ENCODE results near the gene DYRK2. TPM values are rescaled to one million over a fixed set of nuclear protein-coding genes. Genes with fewer than 3 reads are reported as not detected.

DYRK2 gene
- total RNA-seq, 2 donors from 2014 or later: 61.7 to 67.4 TPM

DNA sequence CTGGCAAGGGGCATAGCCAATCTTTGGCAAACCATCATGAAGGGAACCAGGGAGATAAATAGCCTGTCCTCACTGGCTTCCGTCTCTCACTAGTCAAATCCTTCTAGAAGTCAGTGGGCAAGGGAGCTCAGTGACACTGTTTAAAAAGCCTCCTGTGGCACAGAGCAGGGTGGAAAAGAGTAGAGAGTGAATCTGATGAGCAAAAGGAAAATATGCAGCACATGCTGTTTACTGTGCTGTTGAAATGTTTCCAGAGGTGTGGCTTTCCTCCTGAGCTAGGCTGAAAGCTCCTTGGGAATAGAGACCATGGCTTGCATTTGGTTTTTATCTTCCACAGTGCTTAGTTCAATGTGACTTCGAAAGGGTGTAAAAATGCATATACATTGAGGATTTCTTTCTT is 7.7 kb upstream of the DYRK2 start:
- DNase-seq: no peak
- intact Hi-C loops (cut with DNase I): loop anchor here in 1 of 2 donors (5.0 kb wide), 1 partner anchor 194 kb away; no protein-coding TSS in a partner anchor
- ATAC-seq: no peak

DNA sequence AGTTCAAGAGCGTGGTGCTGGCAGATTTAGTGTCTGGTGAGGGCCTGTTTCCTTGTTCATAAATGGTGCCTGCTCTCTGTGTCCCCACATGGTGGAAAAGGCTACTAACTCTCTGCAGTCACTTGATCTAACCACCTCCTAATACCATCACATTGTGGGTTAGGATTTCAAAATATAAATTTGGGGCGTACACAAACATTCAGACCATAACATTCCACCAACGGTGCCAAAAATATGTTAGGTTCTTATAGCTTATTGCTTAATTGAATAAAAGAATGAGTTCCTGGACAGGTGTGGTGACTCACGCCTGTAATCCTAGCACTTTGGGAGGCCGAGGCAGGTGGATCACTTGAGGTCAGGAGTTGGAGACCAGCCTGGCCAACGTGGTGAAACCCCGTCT is 3.4 kb upstream of the DYRK2 start:
- intact Hi-C loops (cut with DNase I): loop anchor here in 1 of 2 donors (5.0 kb wide), 1 partner anchor 297 kb away; no protein-coding TSS in a partner anchor
- DNase-seq (no peak), ATAC-seq (no peak)

DNA sequence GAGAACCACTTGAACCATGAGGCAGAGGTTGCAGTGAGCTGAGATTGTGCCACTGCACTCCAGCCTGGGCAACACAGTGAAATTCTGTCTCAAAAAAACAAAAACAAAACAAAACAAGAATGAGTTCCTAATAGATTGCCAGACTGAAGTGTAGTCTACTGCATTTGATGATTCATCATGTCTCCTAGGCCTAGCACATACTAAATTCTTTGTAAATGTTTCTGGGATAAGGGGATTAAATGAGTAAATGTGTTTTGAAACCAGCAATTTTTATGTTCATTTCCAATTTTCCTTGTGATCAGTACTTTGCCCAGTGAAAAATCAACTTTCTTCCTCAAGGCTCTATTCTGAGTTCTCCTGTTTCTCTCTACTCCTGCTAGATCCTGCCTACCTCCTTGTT is 2.9 kb upstream of the DYRK2 start:
- intact Hi-C loops (cut with DNase I): loop anchor here in 1 of 2 donors (5.0 kb wide), 1 partner anchor 297 kb away; no protein-coding TSS in a partner anchor
- no peak for ATAC-seq
- no peak for DNase-seq

DNA sequence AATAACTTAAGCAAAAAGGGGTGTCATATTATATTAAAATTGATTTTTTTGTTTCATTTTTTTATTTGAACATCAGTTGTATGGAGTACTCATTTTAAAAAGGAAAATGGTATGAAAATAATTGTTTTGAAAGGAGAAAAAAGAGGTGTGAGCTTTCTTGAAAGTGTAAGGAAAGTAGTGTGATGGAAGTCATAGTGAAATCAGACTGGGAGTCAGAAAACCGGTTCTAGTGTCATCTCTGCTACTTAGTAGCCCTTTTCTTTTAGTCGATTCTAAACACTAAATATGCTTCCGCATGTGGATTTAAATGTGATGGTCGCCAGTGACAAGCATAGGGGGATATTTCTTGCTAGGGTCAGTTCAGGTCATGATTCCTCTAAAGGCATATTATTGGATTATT is 1.8 kb upstream of the DYRK2 start:
- DNase-seq (no peak), ATAC-seq (no peak)
- intact Hi-C loops (cut with DNase I): loop anchor here in 1 of 2 donors (5.0 kb wide), 1 partner anchor 296 kb away; no protein-coding TSS in a partner anchor

DNA sequence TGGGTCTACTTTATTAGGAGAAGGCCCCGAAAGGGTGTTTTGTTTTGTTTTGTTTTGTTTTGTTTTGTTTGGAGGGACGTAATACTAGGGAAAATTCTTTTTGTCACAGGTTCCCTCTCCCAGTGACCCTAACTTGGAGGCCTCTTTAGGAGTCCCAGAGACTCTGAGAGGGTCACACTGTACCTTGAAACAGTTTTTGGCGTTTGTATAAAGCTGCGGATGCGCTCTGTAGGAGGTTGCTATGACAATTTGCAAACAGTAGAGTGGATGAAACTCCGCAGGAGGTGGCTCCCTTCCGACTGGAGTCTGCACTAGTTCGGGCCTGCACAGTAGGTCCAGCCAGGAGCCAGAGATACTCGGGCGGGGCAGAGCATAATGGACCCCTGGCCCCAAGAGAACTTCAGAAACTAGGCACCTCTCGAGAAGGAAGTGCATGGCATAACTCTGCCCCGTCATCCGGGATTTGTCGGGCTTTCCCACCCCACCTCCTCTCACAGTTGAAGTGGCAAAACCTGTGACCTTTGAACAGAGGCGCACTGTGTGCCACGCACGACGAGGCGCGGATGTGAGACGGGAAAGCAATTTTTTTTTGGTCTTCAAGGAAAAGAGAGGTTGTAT is 1.3 kb upstream of the DYRK2 start:
- peak in 1 of 2 donors; percentile 0 for ATAC-seq
- intact Hi-C loops (cut with DNase I): loop anchor here in 1 of 2 donors (5.0 kb wide), 1 partner anchor 295 kb away; no protein-coding TSS in a partner anchor
- DNase-seq: no peak

DNA sequence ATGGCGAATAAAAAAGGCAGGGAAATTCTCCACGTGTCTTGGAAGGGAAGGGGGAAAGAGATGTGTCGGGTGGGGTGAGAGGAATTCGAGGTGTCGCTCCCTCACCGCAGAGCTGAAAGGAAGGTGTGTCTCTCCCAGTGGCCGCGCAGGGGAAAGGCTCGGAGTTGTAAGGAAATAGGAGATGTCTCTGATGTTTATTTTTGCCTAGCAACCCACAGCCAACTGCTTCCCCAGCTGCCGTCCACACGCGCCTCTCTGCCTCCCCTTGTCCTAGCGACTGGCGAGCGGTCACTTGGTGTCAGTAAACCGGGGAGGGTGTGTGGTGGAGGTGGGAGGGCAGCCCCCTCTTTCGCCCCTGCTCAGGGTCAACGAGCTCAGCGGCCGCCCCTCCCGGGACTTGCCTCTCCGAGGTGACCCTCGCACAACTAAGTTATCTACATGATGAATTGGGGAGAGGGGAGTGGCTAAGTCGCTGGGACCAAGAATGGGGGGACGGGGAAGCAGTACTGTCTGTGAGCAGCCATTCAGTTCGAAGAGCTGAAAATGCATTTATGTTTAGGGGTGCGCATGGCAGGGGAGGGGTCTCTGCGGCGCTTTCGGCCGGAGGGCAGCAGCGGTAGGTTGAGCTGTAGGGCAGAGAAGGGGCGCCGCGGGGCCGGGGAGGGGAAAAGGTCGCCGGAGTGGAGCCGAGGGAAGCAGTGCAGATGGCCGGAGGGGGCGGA is 585 bp upstream of the DYRK2 start:
- ATAC-seq (peak; percentile 62 to 79), DNase-seq (peak; percentile 81)
- intact Hi-C loops (cut with DNase I): loop anchor here in 1 of 2 donors (5.0 kb wide), 1 partner anchor 294 kb away; no protein-coding TSS in a partner anchor

DNA sequence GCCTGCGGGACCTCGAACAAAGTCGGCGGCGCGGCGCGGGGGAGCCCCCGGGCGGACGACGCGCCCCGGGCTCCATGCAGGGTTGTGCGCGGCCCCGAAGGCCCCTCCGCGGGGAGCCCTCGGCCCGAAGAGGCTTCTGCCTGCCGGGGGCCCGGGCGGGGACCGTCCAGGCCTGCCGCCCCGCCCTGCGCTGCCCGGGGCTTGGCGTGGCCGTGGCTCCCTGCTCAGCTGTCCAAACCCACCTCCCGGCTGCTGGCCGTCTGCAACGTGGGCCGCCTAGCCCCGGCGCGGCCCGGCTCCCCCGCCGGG is 670 bp downstream of the DYRK2 start:
- ATAC-seq (peak; percentile 33 to 36), DNase-seq (peak; percentile 40)
- intact Hi-C loops (cut with DNase I): loop anchor here in 1 of 2 donors (5.0 kb wide), 1 partner anchor 293 kb away; no protein-coding TSS in a partner anchor

DNA sequence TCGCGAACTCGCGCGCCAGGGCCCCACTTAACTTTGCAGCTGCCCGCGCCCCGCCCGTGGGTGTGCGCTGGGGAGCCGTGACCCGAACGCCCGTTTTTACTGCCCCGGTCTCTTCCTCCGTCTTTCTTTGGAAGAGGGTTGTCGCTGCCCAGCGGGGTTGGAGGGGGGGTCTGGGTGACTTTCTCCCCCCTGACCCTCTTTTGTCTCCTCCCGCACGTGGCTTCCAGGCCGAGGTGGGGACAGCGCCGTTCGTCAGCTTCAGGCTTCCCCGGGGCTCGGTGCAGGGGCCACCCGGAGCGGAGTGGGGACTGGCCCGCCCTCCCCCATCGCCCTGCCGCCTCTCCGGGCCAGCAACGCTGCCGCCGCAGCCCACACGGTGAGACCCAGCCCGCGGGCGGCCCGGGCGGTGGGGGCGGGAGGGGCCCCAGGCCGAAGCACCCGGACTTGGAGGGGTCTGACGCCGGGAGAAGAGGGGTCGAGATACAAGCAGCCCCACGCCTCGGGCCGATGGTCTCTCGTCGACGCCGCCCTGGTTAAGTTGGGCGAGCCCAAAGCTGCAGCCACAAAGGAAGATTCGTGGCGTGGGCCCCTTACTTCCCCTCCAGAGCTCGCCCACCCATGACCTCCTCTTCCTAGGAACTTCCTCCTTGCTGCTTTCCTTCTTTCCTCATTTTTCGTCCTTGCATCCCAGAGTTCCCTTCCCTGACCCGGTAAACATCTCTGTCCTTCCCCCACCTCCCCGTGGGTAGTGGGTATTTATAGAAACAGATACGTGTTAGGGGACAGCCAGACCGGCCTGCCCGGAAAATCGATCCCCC is 1.2 kb downstream of the DYRK2 start:
- intact Hi-C loops (cut with DNase I): loop anchor here in 1 of 2 donors (5.0 to 10.0 kb wide), 4 partner anchors 63 to 293 kb away; no protein-coding TSS in a partner anchor
- DNase-seq: peak; percentile 52
- peak; percentile 27 to 38 for ATAC-seq

DNA sequence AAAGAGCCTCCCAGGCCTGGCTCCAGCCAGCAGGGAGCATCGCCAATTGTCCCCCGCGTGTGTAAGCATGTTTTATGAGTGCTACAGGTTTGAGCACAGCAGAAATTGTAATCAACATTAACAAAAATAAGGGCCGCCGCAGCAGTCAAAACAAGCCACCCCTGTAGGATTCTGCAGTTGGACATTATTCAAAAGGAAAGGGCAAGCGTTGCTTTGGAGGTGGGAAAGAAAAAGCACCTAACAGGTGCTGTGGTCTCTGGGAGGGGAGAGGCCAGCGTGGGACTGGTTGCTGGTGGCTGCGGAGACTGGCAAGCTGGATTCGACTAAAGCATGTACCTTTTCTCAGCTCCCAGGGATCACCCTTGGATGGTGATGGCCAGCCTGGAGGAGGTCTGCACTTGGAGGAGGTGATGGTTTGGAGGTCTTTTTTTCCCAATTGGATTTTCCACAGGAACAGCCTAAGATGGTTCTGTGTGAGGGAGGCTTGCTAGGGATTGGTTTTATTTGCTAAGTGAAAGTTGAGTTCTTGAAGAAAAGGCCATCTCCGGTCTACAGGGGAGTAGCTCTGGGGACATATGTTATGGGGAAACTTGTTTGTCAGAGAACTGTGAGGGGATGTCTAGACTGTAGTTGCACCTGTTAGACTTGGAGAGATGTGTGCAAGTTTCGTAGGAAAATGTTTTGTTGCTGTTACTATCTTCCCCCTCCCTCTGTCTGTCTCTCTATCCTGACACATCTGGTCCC is 2.0 kb downstream of the DYRK2 start:
- DNase-seq: no peak
- ATAC-seq: no peak
- intact Hi-C loops (cut with DNase I): loop anchor here in 1 of 2 donors (5.0 to 10.0 kb wide), 3 partner anchors 62 to 208 kb away; no protein-coding TSS in a partner anchor

DNA sequence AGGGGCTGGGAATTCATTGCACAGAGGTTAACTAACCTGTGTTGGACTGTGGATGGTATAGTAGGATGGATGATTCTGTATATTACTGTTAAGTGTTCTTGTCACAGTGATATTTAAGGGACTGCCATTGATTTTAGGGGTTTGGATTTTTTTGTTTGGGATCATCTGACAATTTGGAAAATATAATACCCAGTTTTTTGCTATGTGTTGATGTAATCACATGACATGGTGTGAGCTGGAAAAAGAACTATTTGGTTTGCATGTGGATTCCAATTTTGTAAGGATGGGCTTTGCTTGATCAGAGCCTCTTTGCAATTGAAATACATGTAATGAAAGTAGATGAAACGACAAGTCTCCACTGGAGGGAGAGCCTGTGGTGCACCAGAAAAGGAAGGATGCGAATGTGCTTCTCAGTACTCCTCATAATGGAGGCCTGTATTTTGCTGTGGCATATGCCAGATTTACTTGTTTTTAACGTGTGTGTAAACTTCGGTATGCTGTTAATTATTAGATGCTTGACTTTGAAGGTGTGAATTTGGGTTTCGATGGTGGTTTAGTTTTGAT is 2.7 kb downstream of the DYRK2 start:
- intact Hi-C loops (cut with DNase I): loop anchor here in 1 of 2 donors (5.0 to 10.0 kb wide), 3 partner anchors 61 to 209 kb away; no protein-coding TSS in a partner anchor
- DNase-seq: no peak
- ATAC-seq: no peak

DNA sequence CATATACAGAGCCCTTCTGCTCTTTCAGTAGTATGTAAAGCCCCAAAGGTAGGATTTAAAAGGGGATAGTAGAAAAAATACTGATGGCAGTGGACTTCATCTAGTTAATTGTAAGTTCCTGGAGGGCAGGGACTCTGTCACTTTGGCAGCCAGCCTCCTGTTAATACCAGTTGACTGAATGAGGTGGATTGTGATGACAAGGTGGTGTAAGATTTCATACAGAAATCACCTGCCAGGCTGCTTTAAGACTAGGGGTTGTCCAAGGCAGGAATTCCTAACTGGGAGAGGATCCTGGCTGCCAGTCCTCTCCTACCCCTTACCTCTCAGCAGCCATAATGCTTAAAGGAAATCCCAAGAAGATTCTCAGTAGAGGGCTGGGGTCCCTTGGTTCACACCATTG is 7.3 kb downstream of the DYRK2 start:
- no peak for DNase-seq
- intact Hi-C loops (cut with DNase I): loop anchor here in 1 of 2 donors (10.0 kb wide), 1 partner anchor 119 kb away; no protein-coding TSS in a partner anchor
- peak; percentile 20 to 35 for ATAC-seq

DNA sequence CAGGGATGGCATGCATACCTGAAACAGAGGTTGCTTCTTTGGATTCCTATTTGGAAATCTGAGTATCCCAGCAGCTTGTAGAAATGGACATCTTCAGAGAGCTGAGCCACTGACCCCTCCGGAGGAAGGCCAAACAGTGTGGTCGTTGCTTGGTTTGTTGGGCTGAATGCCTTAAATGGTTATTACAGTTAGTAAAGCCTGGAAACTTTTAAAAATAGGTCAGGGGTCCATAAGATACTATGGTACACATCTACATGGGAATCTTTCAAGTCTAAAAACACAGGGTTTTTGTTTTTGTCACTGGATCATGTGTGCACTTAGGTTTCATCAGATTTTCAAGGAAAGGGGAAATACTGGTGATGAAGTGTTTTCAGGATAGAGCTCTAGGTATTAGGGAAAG is 7.7 kb downstream of the DYRK2 start:
- DNase-seq (no peak), ATAC-seq (no peak)
- intact Hi-C loops (cut with DNase I): loop anchor here in 1 of 2 donors (10.0 kb wide), 1 partner anchor 119 kb away; no protein-coding TSS in a partner anchor

DNA sequence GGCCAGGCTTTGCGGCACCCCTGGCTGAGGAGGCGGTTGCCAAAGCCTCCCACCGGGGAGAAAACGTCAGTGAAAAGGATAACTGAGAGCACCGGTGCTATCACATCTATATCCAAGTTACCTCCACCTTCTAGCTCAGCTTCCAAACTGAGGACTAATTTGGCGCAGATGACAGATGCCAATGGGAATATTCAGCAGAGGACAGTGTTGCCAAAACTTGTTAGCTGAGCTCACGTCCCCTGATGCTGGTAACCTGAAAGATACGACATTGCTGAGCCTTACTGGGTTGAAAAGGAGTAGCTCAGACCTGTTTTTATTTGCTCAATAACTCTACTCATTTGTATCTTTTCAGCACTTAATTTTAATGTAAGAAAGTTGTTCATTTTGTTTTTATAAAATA is 9.9 kb downstream of the DYRK2 start:
- intact Hi-C loops (cut with DNase I): loop anchor here in 1 of 2 donors (10.0 kb wide), 1 partner anchor 116 kb away; no protein-coding TSS in a partner anchor
- peak; percentile 31 to 45 for ATAC-seq
- DNase-seq: no peak

DNA sequence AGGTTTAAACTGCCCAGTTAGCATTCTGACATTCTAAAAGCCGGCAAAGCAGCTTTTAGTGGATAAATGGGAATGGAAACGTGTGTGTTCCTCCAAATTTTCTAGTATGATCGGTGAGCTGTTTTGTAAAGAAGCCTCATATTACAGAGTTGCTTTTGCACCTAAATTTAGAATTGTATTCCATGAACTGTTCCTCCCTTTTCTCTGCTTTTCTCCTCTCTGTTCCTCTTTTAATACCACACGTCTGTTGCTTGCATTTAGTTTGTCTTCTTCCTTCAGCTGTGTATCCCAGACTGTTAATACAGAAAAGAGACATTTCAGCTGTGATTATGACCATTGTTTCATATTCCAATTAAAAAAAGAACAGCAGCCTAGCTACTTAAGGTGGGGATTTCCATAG is 10.7 kb downstream of the DYRK2 start:
- ATAC-seq (no peak), DNase-seq (no peak)
- intact Hi-C loops (cut with DNase I): loop anchor here in 1 of 2 donors (10.0 kb wide), 1 partner anchor 116 kb away; no protein-coding TSS in a partner anchor

DNA sequence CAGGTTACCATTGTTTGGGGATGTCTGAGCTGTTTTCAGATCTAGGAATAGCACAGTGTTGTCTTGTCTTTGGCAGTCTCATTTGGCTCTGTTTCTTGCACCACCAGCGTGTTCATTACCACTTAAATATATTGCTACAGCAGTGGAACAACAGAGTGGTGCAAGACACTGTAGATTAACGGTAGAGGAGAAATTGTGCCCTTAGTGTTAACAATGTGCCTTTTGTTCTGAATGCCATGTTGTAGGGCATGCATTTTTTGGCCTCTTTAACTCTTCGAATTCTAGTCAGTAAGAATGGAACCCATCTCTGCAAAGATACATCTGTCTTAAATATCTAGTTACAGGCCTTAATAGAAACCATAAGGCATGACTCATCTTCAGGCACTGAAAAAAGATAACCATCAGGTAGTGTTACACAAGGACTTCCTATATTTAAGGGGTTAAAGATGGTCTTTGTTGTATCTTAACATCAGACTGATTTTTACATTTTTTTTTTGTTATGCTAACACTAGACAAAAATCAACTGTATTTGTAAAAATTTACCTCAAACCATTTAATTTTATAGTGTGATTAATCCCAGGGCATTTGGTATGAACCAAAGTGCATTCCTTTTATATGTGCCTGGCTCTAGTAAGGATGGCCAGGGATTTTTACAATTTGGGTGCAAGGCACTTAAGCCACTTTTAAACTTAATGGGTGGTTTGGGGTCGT is 12.9 kb downstream of the DYRK2 start:
- intact Hi-C loops (cut with DNase I): no loop called here
- ATAC-seq (peak; percentile 32 to 48), DNase-seq (no peak)

DNA sequence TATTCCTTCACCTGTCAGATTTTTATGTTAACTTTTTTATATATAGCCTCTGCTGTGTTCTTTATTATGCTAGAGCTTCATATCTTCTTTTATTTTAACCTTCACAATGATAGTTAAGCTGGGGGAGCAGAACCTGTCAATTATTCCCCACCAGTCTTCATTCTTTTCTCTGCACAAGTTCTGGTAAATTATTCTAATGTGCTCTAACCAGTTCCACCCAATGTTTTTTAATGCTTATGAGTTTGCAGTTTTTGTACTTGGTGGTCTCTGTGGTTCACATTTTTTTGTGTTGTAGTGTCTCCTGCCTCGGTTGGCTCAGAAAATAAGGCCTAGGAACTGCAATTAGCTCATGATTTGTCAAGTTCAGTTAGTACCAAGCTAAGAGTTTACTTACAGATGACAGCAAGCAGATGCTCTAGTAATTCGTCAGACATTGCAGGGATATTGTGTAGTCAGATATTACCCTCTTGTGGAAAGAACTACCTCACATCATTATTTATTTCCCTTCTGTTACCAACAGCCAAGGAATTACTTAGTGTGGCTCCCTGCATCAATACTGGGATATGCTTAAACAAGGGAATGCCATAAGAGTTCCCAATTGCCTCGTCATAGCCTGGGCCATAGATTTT is 14.5 kb downstream of the DYRK2 start:
- intact Hi-C loops (cut with DNase I): no loop called here
- ATAC-seq (peak; percentile 8 to 13), DNase-seq (no peak)

DNA sequence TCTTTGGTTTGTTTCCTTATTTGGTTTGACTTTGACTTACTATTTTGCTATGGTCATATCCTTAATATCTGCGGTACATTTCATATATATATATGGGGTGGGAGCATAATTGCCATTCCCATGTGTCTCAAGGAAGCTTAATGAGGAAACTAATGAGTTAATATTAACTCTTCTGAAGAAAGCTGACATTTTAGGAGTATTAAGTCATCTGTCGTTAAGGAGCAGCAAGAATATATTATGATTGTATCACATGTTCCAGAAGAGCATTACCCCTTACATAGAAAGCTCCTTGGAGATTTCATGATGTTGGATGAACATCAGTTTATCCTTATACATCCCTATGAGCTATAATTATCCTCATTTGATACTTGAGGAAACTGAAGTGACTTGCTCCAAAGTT is 15.6 kb downstream of the DYRK2 start:
- intact Hi-C loops (cut with DNase I): no loop called here
- DNase-seq (no peak), ATAC-seq (no peak)

All from left cardiac atrium (tissue), 4 donors.